Osteoblast (primary cell): ENCODE data around the gene MBD5. TPM values are rescaled to one million over a fixed set of nuclear protein-coding genes. Genes with fewer than 3 reads are reported as not detected.

Source experiments
- DNase-seq: peaks from one replicate; pipeline ENCODE4 v3.0.0; 2011; ENCODE audit warnings: low spot score, mixed read lengths; ENCODE audit not compliant: insufficient read length; ENCODE audit errors: missing footprints
- H2AFZ ChIP-seq: 2 replicates; pipeline ENCODE4 v1.6.0; 2011; ENCODE audit warnings: mild to moderate bottlenecking, low read length
- H3K27ac ChIP-seq: 2 replicates; pipeline ENCODE4 v1.5.1; 2011; ENCODE audit warnings: mild to moderate bottlenecking, low read depth, low read length, moderate library complexity
- H3K27me3 ChIP-seq: 2 replicates; pipeline ENCODE4 v1.6.0; 2012; ENCODE audit warnings: mild to moderate bottlenecking, control low read depth, inconsistent platforms, low read length, moderate library complexity; ENCODE audit not compliant: insufficient read depth
- H3K36me3 ChIP-seq: 2 replicates; pipeline ENCODE4 v1.5.1; 2011; ENCODE audit warnings: mild to moderate bottlenecking, low read length, control low read depth, moderate library complexity; ENCODE audit not compliant: insufficient read depth
- H3K4me1 ChIP-seq: 2 replicates; pipeline ENCODE4 v1.5.1; 2011; ENCODE audit warnings: mild to moderate bottlenecking, low read length, control low read depth, moderate library complexity; ENCODE audit not compliant: insufficient read depth
- H3K4me2 ChIP-seq: 2 replicates; pipeline ENCODE4 v1.6.0; 2011; ENCODE audit warnings: mild to moderate bottlenecking, low read length; ENCODE audit not compliant: insufficient read depth
- H3K4me3 ChIP-seq: fragments of 200-600 bp; sonication (generic); 3 replicates; pipeline ENCODE4 v1.5.1; 2012; ENCODE audit warnings: mild to moderate bottlenecking, low read length, inconsistent platforms; ENCODE audit not compliant: insufficient read depth
- H3K79me2 ChIP-seq: 2 replicates; pipeline ENCODE4 v1.6.0; 2012; ENCODE audit warnings: mild to moderate bottlenecking, low read length, control low read depth, inconsistent platforms; ENCODE audit not compliant: insufficient read depth
- H3K9me3 ChIP-seq: 2 replicates; pipeline ENCODE4 v1.5.1; 2011; ENCODE audit warnings: low read depth, low read length, control low read depth
- H4K20me1 ChIP-seq: 2 replicates; pipeline ENCODE4 v1.6.0; 2012; ENCODE audit warnings: mild to moderate bottlenecking, low read length, control low read depth; ENCODE audit not compliant: insufficient read depth
- CTCF ChIP-seq: IDR thresholded peaks from 2 replicates; pipeline ENCODE4 v1.5.1; 2011; ENCODE audit warnings: mild to moderate bottlenecking, low read depth, low read length, moderate library complexity; ENCODE audit errors: extremely low read depth
- total RNA-seq: library from RNA; depleted of rRNA; stranded (reverse); fragments of >200 nt; gene quantifications from 2 replicates; pipeline ENCODE4 v1.2.3, GENCODE V29; 2012

MBD5 gene
- total RNA-seq, 1 donor: 22.4 TPM

- no peak overlapping the region for H3K4me2 ChIP-seq
- no peaks in the 10 kb centered on the region for H3K4me1 ChIP-seq
- H3K27me3 ChIP-seq: no peaks in the 10 kb centered on the region
- H4K20me1 ChIP-seq: no peaks in the 10 kb centered on the region
- no peak for DNase-seq
- H3K4me3 ChIP-seq: no peak overlapping the region
- no peaks in the 10 kb centered on the region for H3K36me3 ChIP-seq
- no peak for TF ChIP-seq CTCF
- no peaks in the 10 kb centered on the region for H3K79me2 ChIP-seq
- no peak overlapping the region for H3K27ac ChIP-seq
- H2AFZ ChIP-seq: no peak overlapping the region
- no peaks in the 10 kb centered on the region for H3K9me3 ChIP-seq
Observed at GRCh38 chr2:148534416-148535204, 513.7 kb downstream of the MBD5 start.

- H2AFZ ChIP-seq: no peak overlapping the region
- no peak overlapping the region for H3K4me2 ChIP-seq
- no peak for TF ChIP-seq CTCF
- no peaks in the 10 kb centered on the region for H3K79me2 ChIP-seq
- H3K27ac ChIP-seq: no peak overlapping the region
- no peaks in the 10 kb centered on the region for H4K20me1 ChIP-seq
- H3K9me3 ChIP-seq: no peaks in the 10 kb centered on the region
- no peaks in the 10 kb centered on the region for H3K27me3 ChIP-seq
- H3K36me3 ChIP-seq: no peaks in the 10 kb centered on the region
- no peak for DNase-seq
- no peaks in the 10 kb centered on the region for H3K4me1 ChIP-seq
- no peak overlapping the region for H3K4me3 ChIP-seq
Observed at GRCh38 chr2:148538375-148538774, 517.5 kb downstream of the MBD5 start.

GRCh38 chr2:148540022-148540421 is 519.1 kb downstream of the MBD5 start:
- no peak for TF ChIP-seq CTCF
- H3K4me2 ChIP-seq: no peak overlapping the region
- no peaks in the 10 kb centered on the region for H3K4me1 ChIP-seq
- H3K79me2 ChIP-seq: no peaks in the 10 kb centered on the region
- no peak overlapping the region for H3K27ac ChIP-seq
- no peaks in the 10 kb centered on the region for H3K27me3 ChIP-seq
- no peak overlapping the region for H3K4me3 ChIP-seq
- DNase-seq: peak; percentile 31
- no peaks in the 10 kb centered on the region for H3K9me3 ChIP-seq
- no peaks in the 10 kb centered on the region for H4K20me1 ChIP-seq
- no peaks in the 10 kb centered on the region for H3K36me3 ChIP-seq
- no peak overlapping the region for H2AFZ ChIP-seq

- no peaks in the 10 kb centered on the region for H3K79me2 ChIP-seq
- H3K4me2 ChIP-seq: no peak overlapping the region
- H2AFZ ChIP-seq: no peak overlapping the region
- no peak for DNase-seq
- H3K9me3 ChIP-seq: no peaks in the 10 kb centered on the region
- H3K4me1 ChIP-seq: no peaks in the 10 kb centered on the region
- no peak overlapping the region for H3K4me3 ChIP-seq
- no peaks in the 10 kb centered on the region for H4K20me1 ChIP-seq
- H3K27ac ChIP-seq: no peak overlapping the region
- no peaks in the 10 kb centered on the region for H3K27me3 ChIP-seq
- no peaks in the 10 kb centered on the region for H3K36me3 ChIP-seq
- no peak for TF ChIP-seq CTCF
Observed at GRCh38 chr2:148541792-148542191, 520.9 kb downstream of the MBD5 start.
